Spleen (tissue), 11 donors: ENCODE results near the gene SLC6A8. TPM values are rescaled to one million over a fixed set of nuclear protein-coding genes. Genes with fewer than 3 reads are reported as not detected.

Experiments
- DNase-seq: peaks from one replicate; pipeline ENCODE4 v3.0.0-alpha.2; 2020
- H3K27ac ChIP-seq, 8 donors: fragments of 200-600 bp; sonication (generic) in 7 of 8; 1 replicate in 4 of 8; 2 replicates in 4 of 8; pipeline versions ENCODE4 v1.5.0 to v1.8.0; 2016 to 2021; ENCODE audit warnings: inconsistent platforms in 4 of 8, mild to moderate bottlenecking in 4 of 8, moderate library complexity in 1 of 8
- H3K27me3 ChIP-seq, 7 donors: fragments of 200-600 bp; sonication (generic) in 6 of 7; replicated peaks in 1 of 7; 1 replicate in 4 of 7; 2 replicates in 3 of 7; pipeline versions ENCODE4 v1.5.0 to v1.8.0; 2016 to 2021; ENCODE audit warnings: inconsistent platforms in 3 of 7, mild to moderate bottlenecking in 1 of 7
- H3K36me3 ChIP-seq, 6 donors: fragments of 200-600 bp; sonication (generic) in 5 of 6; 1 replicate in 4 of 6; 2 replicates in 2 of 6; pipeline versions ENCODE4 v1.5.0 to v1.8.0; 2016 to 2021; ENCODE audit warnings: inconsistent platforms in 2 of 6
- H3K4me1 ChIP-seq, 6 donors: fragments of 200-600 bp; sonication (generic) in 5 of 6; 1 replicate in 3 of 6; 2 replicates in 3 of 6; pipeline versions ENCODE4 v1.5.0 to v1.8.0; 2016 to 2021; ENCODE audit warnings: inconsistent platforms in 3 of 6
- H3K4me3 ChIP-seq, 8 donors: fragments of 200-600 bp; sonication (generic) in 7 of 8; 1 replicate in 4 of 8; 2 replicates in 4 of 8; pipeline versions ENCODE4 v1.5.0 to v1.8.0; 2016 to 2021; ENCODE audit warnings: inconsistent platforms in 4 of 8, mild to moderate bottlenecking in 4 of 8, moderate library complexity in 2 of 8
- H3K9me3 ChIP-seq, 8 donors: fragments of 200-600 bp; sonication (generic) in 7 of 8; 1 replicate in 4 of 8; 2 replicates in 4 of 8; pipeline versions ENCODE4 v1.5.0 to v1.8.0; 2016 to 2021; ENCODE audit warnings: inconsistent platforms in 4 of 8
- CTCF ChIP-seq, 11 experiments: fragments of 200-600 bp in 7 of 11; fragments of 450-650 bp in 4 of 11; sonication (generic) in 4 of 11; IDR thresholded peaks in 8 of 11; conservative IDR thresholded peaks in 3 of 11; 1 replicate in 7 of 11; 2 replicates in 4 of 11; pipeline versions ENCODE4 v1.4.0 to v1.8.0; 2016 to 2021; ENCODE audit warnings: antibody characterized with exemption in 11 of 11, inconsistent platforms in 4 of 11, mild to moderate bottlenecking in 1 of 11
- POLR2A ChIP-seq, 3 donors: fragments of 450-650 bp; IDR thresholded peaks; one replicate each; pipeline ENCODE4 v1.5.1; 2017; ENCODE audit warnings: antibody characterized with exemption in 3 of 3, mild to moderate bottlenecking in 1 of 3
- POLR2AphosphoS5 ChIP-seq, 3 donors: sonication (generic); formaldehyde crosslinking; IDR thresholded peaks; one replicate each; pipeline ENCODE4 v1.5.1; 2017; ENCODE audit warnings: antibody characterized with exemption in 3 of 3
- WGBS, 5 donors: extraction: QIAGEN DNeasy Blood & Tissue Kit in 3 of 5; methylation state at CpG; one replicate each; pipeline versions ENCODE4 v1.1.5 to v1.1.7; 2013 to 2018; 5-methylcytosine and 5-hydroxymethylcytosine counted together
- intact Hi-C: fragments of 100-400 bp; cut with DNase I; formaldehyde crosslinking; loops from one replicate; pipeline ENCODE4 v1.15.0; 2023; ENCODE audit warnings: low total_unique reads
- polyA plus RNA-seq, 3 donors: library from polyadenylated mRNA; stranded (reverse); fragments of 200-250 nt; gene quantifications; one replicate each; pipeline ENCODE4 v1.2.1, GENCODE V29; 2013
- total RNA-seq, 7 donors: library from RNA; depleted of rRNA in 3 of 7; stranded (reverse); fragments of >200 nt in 3 of 7; fragmentation: NEBNext Ultra II Directional in 4 of 7; extraction: Animal tissue kit (Norgen Biotek cat#: 25700) in 4 of 7; gene quantifications; one replicate each; pipeline versions ENCODE4 v1.1.0 to v1.2.1, GENCODE V29; 2016 to 2021
- donor health status: healthy with polysubstance abuse.
- donor health status: DM: no; HTN: no; CAD: no; lungs with moderate emphysema.
- donor health status: DM: no; HTN: no; CAD: no.
- donor health status: Bipolar disorder and iron deficiency.
- donor health status: healthy.
- donor health status: DM: no; HTN: no; CAD: no.
- donor health status: DM: yes; HTN: yes; CAD: no.

The SLC6A8 gene
- total and polyA plus RNA-seq, 10 donors, result 3.2 to 72.9 (median 9.6) TPM

DNA sequence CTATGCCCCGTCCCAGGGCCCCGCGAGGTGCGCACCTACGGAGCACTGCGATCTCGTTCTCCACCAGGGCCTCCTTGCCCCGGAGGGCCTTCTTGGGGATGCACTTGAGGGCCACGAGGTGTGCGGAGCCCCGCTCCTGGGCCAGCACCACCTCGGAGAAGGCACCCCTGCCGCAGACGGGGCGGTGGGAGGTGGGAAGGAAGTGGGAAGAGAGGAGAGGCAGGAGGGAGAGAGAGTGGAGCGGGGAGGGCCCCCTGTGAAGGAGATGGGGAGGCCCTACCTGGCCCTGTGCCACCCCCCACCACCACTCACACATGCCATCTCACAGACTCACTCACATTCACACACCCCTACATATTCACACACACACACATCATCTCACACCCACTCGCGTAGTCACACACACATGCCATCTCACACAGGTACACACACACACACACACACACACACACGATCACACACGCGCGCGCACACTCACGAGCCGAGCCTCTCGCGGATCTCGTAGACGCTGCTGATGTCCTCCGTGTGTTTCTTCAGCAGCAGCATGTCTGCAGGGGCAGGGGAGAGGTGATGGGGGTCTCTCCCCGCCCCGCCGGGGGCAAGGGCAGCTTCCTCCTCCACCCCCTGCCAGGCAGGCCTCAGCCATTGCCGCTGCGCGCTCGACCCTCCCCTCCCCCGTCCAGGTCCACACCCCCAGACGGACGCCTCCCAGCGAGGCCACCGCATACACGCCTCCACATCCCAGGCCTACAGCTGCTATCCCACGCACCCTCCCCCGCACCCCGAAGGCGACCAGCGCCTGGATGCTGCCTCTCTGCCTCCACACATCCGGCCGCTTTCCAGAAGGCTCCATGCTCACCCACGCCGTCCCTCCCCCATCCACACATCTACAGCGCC lies 14.9 kb upstream of the SLC6A8 start:
- 44 to 74% (median 59%) methylated on average over 19 to 53 of the region's 53 CpGs for WGBS, 5 donors
- H3K27me3 ChIP-seq, result peaks cover 0 to 55% (median 15%) of the 10 kb centered on the region in 7 donors
- H3K9me3 ChIP-seq, result no peaks in the 10 kb centered on the region
- peaks cover 0 to 7% (median 2%) of the 10 kb centered on the region in 6 donors for H3K4me1 ChIP-seq
- peak; percentile 71 for DNase-seq
- no peaks in the 10 kb centered on the region for H3K36me3 ChIP-seq
- intact Hi-C loops, result no loop called here
- H3K4me3 ChIP-seq, result peak overlapping the region in 1 of 8 donors; percentile 43
- no peak overlapping the region for H3K27ac ChIP-seq
- TF ChIP-seq CTCF (IDR thresholded peaks at IDR 0.05 in 8 of 11, conservative IDR thresholded peaks at IDR 0.05 in 3 of 11) (no peak), POLR2AphosphoS5 (IDR thresholded peaks at IDR 0.05) (no peak), POLR2A (IDR thresholded peaks at IDR 0.05) (no peak)

DNA sequence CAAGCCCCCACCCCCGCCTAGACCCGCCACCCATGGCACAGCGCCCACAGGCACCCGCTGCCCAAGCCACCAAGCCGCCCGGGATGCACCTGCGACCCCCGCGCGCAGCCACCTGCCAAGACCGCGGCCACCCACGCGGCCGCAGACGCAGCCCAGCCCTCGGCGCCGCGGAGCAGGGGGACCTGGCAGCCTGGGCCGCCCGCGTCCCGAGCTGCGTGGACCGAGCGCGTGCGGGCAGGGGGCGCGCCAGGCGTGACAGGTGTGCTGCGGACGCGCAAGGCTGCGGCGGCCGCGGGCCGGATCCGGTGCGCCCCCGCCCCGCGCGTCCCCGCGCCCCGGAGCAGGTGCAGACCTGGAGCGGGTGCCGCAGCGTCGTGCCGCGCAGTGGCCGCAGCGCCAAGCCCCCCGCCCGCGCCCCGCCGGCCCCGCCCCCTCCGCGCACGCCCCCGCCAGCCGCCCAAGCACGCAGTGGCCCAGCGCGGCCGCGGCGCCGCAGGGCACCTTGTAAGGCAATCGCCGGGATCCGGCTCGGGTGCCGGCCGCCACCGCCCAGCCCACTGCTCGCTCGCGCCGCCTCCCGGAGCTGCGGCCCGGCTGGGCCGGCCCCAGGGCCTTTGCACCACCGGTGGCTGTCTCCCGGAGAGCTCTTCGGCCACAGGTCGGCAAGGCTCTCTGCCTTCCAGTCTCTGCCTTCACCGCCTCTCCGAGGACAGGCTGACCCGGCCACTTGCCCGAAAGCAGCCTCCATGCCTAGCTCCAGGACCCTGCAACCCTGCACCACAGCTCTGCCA lies 14.1 kb upstream of the SLC6A8 start, which contains the start of gene PNCK:
Gene PNCK (minus strand): TSS at position 386 of the 791 bp plus-strand sequence. CDS start 737 bp downstream, outside the sequence.
- DNase-seq, result peak; percentile 69
- TF ChIP-seq POLR2AphosphoS5 (IDR thresholded peaks at IDR 0.05) (no peak), CTCF (IDR thresholded peaks at IDR 0.05 in 8 of 11, conservative IDR thresholded peaks at IDR 0.05 in 3 of 11) (no peak), POLR2A (IDR thresholded peaks at IDR 0.05) (no peak)
- Histone ChIP-seq H3K4me3 (peak within 1 kb of the TSS in 1 of 8 donors; percentile 43), H3K4me1 (peaks cover 0 to 5% (median 0%) of the 10 kb centered on the region in 6 donors), H3K27ac (no peak within 1 kb of the TSS), H3K36me3 (no peaks in the 10 kb centered on the region), H3K27me3 (peaks cover 0 to 55% (median 15%) of the 10 kb centered on the region in 7 donors), H3K9me3 (no peaks in the 10 kb centered on the region)
- intact Hi-C loops, result no loop called here
- WGBS, 5 donors, result 9 to 59% (median 24%) methylated on average over 15 to 98 of the region's 98 CpGs; no CpG with 5 or more reads in 1 of the 5 donors

DNA sequence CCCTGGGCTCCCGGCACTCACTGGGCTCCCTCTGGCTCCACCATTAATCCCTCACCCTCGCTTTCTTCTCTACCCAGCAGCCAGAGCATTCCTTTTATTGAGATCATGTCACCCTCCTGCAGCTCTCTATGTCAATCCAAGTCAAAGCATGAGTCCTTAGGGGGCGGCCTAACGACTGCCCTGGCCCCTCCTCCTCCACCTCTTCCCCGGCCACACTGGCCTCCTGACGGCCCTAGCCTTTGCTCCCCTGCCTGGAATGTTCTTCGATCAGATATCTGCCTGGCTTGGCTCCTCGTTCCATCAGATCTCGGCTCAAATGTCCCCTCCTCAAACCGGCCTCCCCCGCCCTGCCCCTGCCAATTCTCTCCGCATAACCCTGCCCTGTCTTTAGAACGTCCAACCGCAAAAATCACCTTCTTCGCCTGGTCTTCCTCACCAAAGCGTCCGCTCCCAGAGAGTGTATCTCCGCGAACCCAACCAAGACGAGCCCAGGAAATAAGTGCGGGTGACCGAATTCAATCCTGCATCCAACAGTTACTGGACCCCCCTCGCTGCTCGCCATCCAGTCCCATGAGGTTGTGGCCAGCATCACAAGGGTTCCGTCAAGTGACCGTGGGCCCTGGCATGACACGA lies 13.4 kb upstream of the SLC6A8 start:
- WGBS, 5 donors, result 76 to 81% (median 81%) methylated on average over 27 of the region's 27 CpGs
- Histone ChIP-seq H3K27me3 (peaks cover 0 to 51% (median 15%) of the 10 kb centered on the region in 7 donors), H3K27ac (no peak overlapping the region), H3K36me3 (no peaks in the 10 kb centered on the region), H3K4me3 (no peak overlapping the region), H3K4me1 (peaks cover 0 to 5% (median 0%) of the 10 kb centered on the region in 6 donors), H3K9me3 (no peaks in the 10 kb centered on the region)
- TF ChIP-seq POLR2AphosphoS5 (IDR thresholded peaks at IDR 0.05) (no peak), POLR2A (IDR thresholded peaks at IDR 0.05) (no peak), CTCF (IDR thresholded peaks at IDR 0.05 in 8 of 11, conservative IDR thresholded peaks at IDR 0.05 in 3 of 11) (no peak)
- intact Hi-C loops, result no loop called here
- peak; percentile 35 for DNase-seq
